Activated CD8-positive, alpha-beta T cell treated with anti-CD3 and anti-CD28 coated beads for 36 hours (primary cell): ENCODE measurements around the gene PORCN. TPM values are rescaled to one million over a fixed set of nuclear protein-coding genes. Genes with fewer than 3 reads are reported as not detected.

ENCODE experiments used
- ATAC-seq: fragments of 200-7000 bp; cut with Tn5 transposase; one replicate; pipeline ENCODE4 v1.10.0; 2021; ENCODE audit warnings: mild to moderate bottlenecking, moderate library complexity
- CTCF ChIA-PET: fragments of 350-600 bp; sonication (Branson Sonifier 250); formaldehyde crosslinking; loops from one replicate; lab custom pipeline; 2021; ENCODE audit warnings: antibody characterized with exemption; lab: Charles Lee
- POLR2A ChIA-PET: fragments of 350-600 bp; sonication (Branson Sonifier 250); formaldehyde crosslinking; loops from one replicate; lab custom pipeline; 2021; ENCODE audit warnings: antibody characterized with exemption; lab: Charles Lee
- DNase-seq: peaks from one replicate; pipeline ENCODE4 v3.0.0-alpha.2; 2020
- H3K27ac Mint-ChIP-seq: one replicate; pipeline ENCODE4 v1.8.0; 2021; ENCODE audit warnings: mild to moderate bottlenecking, mixed read lengths
- H3K27me3 Mint-ChIP-seq: one replicate; pipeline ENCODE4 v1.8.0; 2021; ENCODE audit warnings: mixed read lengths
- H3K36me3 Mint-ChIP-seq: one replicate; pipeline ENCODE4 v1.8.0; 2021; ENCODE audit warnings: low read depth, mixed read lengths
- H3K4me1 Mint-ChIP-seq: one replicate; pipeline ENCODE4 v1.8.0; 2021; ENCODE audit warnings: low read depth, mixed read lengths
- H3K4me3 Mint-ChIP-seq: one replicate; pipeline ENCODE4 v1.8.0; 2021; ENCODE audit warnings: mild to moderate bottlenecking, moderate library complexity, mixed read lengths
- H3K9me3 Mint-ChIP-seq: one replicate; pipeline ENCODE4 v1.8.0; 2021; ENCODE audit warnings: mixed read lengths
- CTCF ChIP-seq: fragments of 200-600 bp; IDR thresholded peaks from one replicate; pipeline ENCODE4 v1.8.0; 2022; ENCODE audit warnings: antibody characterized with exemption, mild to moderate bottlenecking
- intact Hi-C: fragments of 100-400 bp; cut with micrococcal nuclease; formaldehyde crosslinking; loops from one replicate; pipeline ENCODE4 v1.10.0; 2022
- total RNA-seq, 2 experiments: library from RNA; stranded (reverse); gene quantifications; one replicate each; pipeline ENCODE4 v1.2.3, GENCODE V29; 2021

PORCN gene
- total RNA-seq, 2 experiments from 2014 or later = 13.9 to 16.9 TPM

GRCh38 chrX:48560681-48561080 lies 51.9 kb downstream of the PORCN start:
- ChIA-PET POLR2A (interaction anchor here (0.6 kb wide), 1 partner anchor 17 kb away, joined by 4 read pairs; no protein-coding TSS in a partner anchor), CTCF (no interaction called here)
- Mint-ChIP-seq H3K4me3 (no peak overlapping the region), H3K4me1 (peaks cover 3% of the 10 kb centered on the region), H3K36me3 (peaks cover 14% of the 10 kb centered on the region), H3K27me3 (no peaks in the 10 kb centered on the region), H3K27ac (no peak overlapping the region), H3K9me3 (no peaks in the 10 kb centered on the region)
- ATAC-seq (no peak), DNase-seq (no peak)
- intact Hi-C loops = no loop called here
- TF ChIP-seq CTCF = no peak

- CTCF ChIA-PET = interaction anchor here (1.3 kb wide), 1 partner anchor 30 kb away, joined by 3 read pairs; the partner anchor contains the start of gene TBC1D25
- Mint-ChIP-seq H3K4me3 (no peak overlapping the region), H3K4me1 (peaks cover 4% of the 10 kb centered on the region), H3K27ac (no peak overlapping the region), H3K9me3 (no peaks in the 10 kb centered on the region), H3K27me3 (no peaks in the 10 kb centered on the region), H3K36me3 (peaks cover 3% of the 10 kb centered on the region)
- intact Hi-C loops = loop anchor here (5.0 kb wide), 1 partner anchor 33 kb away; the partner anchor contains the start of gene TBC1D25
- POLR2A ChIA-PET = interaction anchor here (0.8 kb wide), 1 partner anchor 9 kb away, joined by 3 read pairs; no protein-coding TSS in a partner anchor
- TF ChIP-seq CTCF = no peak
- DNase-seq = peak; percentile 29
- peak; percentile 57 for ATAC-seq
Measured at GRCh38 chrX:48569958-48570357, 61.2 kb downstream of the PORCN start.

Other genes with a start within 250 kb of the PORCN start
- gene SSX3, start 152.3 kb upstream of the PORCN start, total RNA-seq = not detected
- not detected for gene SSX4, start 125.5 kb upstream of the PORCN start, total RNA-seq
- not detected for gene SSX4B, start 97.0 kb upstream of the PORCN start, total RNA-seq
- 10 to 100 TPM; 82.1 to 92.6 TPM for gene SLC38A5, start 38.7 kb upstream of the PORCN start, total RNA-seq
- gene FTSJ1, start 32.8 kb upstream of the PORCN start, total RNA-seq = 10 to 100 TPM; 73.3 to 82.9 TPM
- 100 to 1,000 TPM; 159 to 164 TPM for gene EBP, start 12.8 kb downstream of the PORCN start, total RNA-seq
- gene TBC1D25, start 30.7 kb downstream of the PORCN start, total RNA-seq = 10 to 100 TPM; 11.4 to 11.9 TPM
- 100 to 1,000 TPM; 191 to 195 TPM for gene RBM3, start 65.5 kb downstream of the PORCN start, total RNA-seq
- gene WDR13, start 88.5 kb downstream of the PORCN start, total RNA-seq = 10 to 100 TPM; 31.6 to 38.6 TPM
- gene WAS, start 174.8 kb downstream of the PORCN start, total RNA-seq = 10 to 100 TPM; 81.6 to 81.9 TPM
- 10 to 100 TPM; 26.8 to 28.4 TPM for gene SUV39H1, start 187.7 kb downstream of the PORCN start, total RNA-seq